K562 (cell line): ENCODE measurements around the gene FMC1. TPM values are rescaled to one million over a fixed set of nuclear protein-coding genes. Genes with fewer than 3 reads are reported as not detected.
A peak's percentile ranks its signal among the peaks of the same experiment; 100 is the strongest.

Experiments
- ADNP ChIP-seq: fragments of 200-800 bp; sonication (Bioruptor generic); IDR thresholded peaks from 2 replicates; pipeline ENCODE4 v1.6.1; 2016; ENCODE audit warnings: missing genetic modification characterization, missing compliant biosample characterization
- CSDE1 ChIP-seq, 2 experiments: fragments of 450-650 bp; IDR thresholded peaks; 2 replicates each; pipeline ENCODE4 v1.6.1; 2016; ENCODE audit warnings: mild to moderate bottlenecking in 1 of 2
- DMBX1 ChIP-seq: fragments of 250-450 bp; sonication (Bioruptor Pico); IDR thresholded peaks from 2 replicates; pipeline ENCODE4 v1.8.0; 2022; ENCODE audit warnings: inconsistent platforms, mild to moderate bottlenecking, moderate library complexity, borderline replicate concordance
- EP300 ChIP-seq: IDR thresholded peaks from 2 replicates; pipeline ENCODE4 v1.6.1; 2012; ENCODE audit warnings: low read length, improper control_type of control experiment
- FOXO4 ChIP-seq: fragments of 450-650 bp; formaldehyde crosslinking; IDR thresholded peaks from 2 replicates; pipeline ENCODE4 v1.4.0; 2020; ENCODE audit warnings: mild to moderate bottlenecking, moderate library complexity
- HIVEP1 ChIP-seq: fragments of 250-450 bp; sonication (Bioruptor Pico); IDR thresholded peaks from 2 replicates; pipeline ENCODE4 v1.4.0; 2020; ENCODE audit warnings: mild to moderate bottlenecking
- PHTF2 ChIP-seq: fragments of 250-450 bp; sonication (Bioruptor Pico); IDR thresholded peaks from 2 replicates; pipeline ENCODE4 v1.5.0; 2021; ENCODE audit warnings: mild to moderate bottlenecking
- RERE ChIP-seq: sonication (generic); formaldehyde crosslinking; IDR thresholded peaks from 2 replicates; pipeline ENCODE4 v1.8.0; 2023; ENCODE audit warnings: missing genetic modification reagents, mild to moderate bottlenecking, borderline replicate concordance
- SP1 ChIP-seq: sonication (generic); formaldehyde crosslinking; IDR thresholded peaks from 2 replicates; pipeline ENCODE4 v1.8.1; 2022; ENCODE audit warnings: mild to moderate bottlenecking, missing genetic modification reagents
- TEAD2 ChIP-seq: fragments of 450-650 bp; IDR thresholded peaks from 2 replicates; pipeline ENCODE4 v1.6.1; 2016; ENCODE audit warnings: missing genetic modification characterization, control low read depth, missing compliant biosample characterization
- XRCC4 ChIP-seq: IDR thresholded peaks from one replicate; pipeline ENCODE4 v1.6.1; 2011; ENCODE audit not compliant: insufficient read depth, insufficient read length; ENCODE audit errors: extremely low read depth
- ZNF140 ChIP-seq: fragments of 250-450 bp; sonication (Bioruptor Pico); IDR thresholded peaks from 2 replicates; pipeline ENCODE4 v1.8.0; 2021; ENCODE audit warnings: moderate library complexity, mild to moderate bottlenecking, inconsistent platforms
- ZNF3 ChIP-seq: fragments of 250-450 bp; sonication (Bioruptor Pico); IDR thresholded peaks from 2 replicates; pipeline ENCODE4 v1.5.0; 2021; ENCODE audit warnings: mild to moderate bottlenecking, moderate library complexity
- ZNF639 ChIP-seq, 2 experiments: fragments of 200-800 bp in 1 of 2; sonication (Bioruptor generic) in 1 of 2; sonication (generic) in 1 of 2; formaldehyde crosslinking in 1 of 2; IDR thresholded peaks in 1 of 2; conservative IDR thresholded peaks in 1 of 2; 2 replicates each; pipeline versions ENCODE4 v1.5.0 to v1.6.1; 2016 to 2020; ENCODE audit warnings: missing compliant biosample characterization in 1 of 2, missing genetic modification characterization in 1 of 2, missing genetic modification reagents in 1 of 2
- polyA plus RNA-seq, 8 experiments: library from polyadenylated mRNA; depleted of rRNA in 4 of 8; stranded (reverse) in 5 of 8; unstranded in 3 of 8; fragments of >200 nt; fragmentation: Nextera tagmentation in 2 of 8; fragmentation: Illumina TruSeq in 1 of 8; extraction: Ambion mirVana in 2 of 8; extraction: Trizol in 1 of 8; gene quantifications; 2 replicates each; pipeline versions ENCODE4 v1.2.1 to v1.2.3, GENCODE V29; 2011 to 2014; ENCODE audit warnings: inconsistent platforms in 1 of 8, missing spikeins in 1 of 8
- total RNA-seq, 7 experiments: library from RNA; depleted of rRNA in 6 of 7; stranded (reverse); fragments of >200 nt in 6 of 7; fragmentation: Illumina TruSeq in 2 of 7; extraction: Trizol in 2 of 7; gene quantifications; 2 replicates each; pipeline versions ENCODE4 v1.2.1 to v1.2.3, GENCODE V29; 2011 to 2021; ENCODE audit warnings: low replicate concordance in 1 of 7
- TF ChIP-seq, protein P1 (sequence below): sonication (generic); formaldehyde crosslinking; IDR thresholded peaks from 2 replicates; pipeline ENCODE4 v1.8.0; 2022; ENCODE audit warnings: mild to moderate bottlenecking, low read depth, missing genetic modification reagents
- TF ChIP-seq, protein P2 (sequence below): fragments of 450-650 bp; formaldehyde crosslinking; IDR thresholded peaks from 2 replicates; pipeline ENCODE4 v1.4.0; 2022; ENCODE audit warnings: missing genetic modification characterization

Gene FMC1
- total and polyA plus RNA-seq, 9 of the 15 experiments (the other 6 are each of a cell fraction or from before 2014, with no cell fraction given): 14.0 to 116 (median 29.0) TPM

- TF ChIP-seq FOXO4: no peak
- TF ChIP-seq SP1 (CRISPR knock-in tag): peak; percentile 99
- TF ChIP-seq DMBX1 (CRISPR knock-in tag): no peak
- TF ChIP-seq PHTF2 (CRISPR knock-in tag): peak; percentile 73; the same call in 1 of the 2 replicates
- peak in 1 of 2 experiments; percentile 75; a peak in 1 of 4 replicates for TF ChIP-seq ZNF639 (CRISPR knock-in tag; conservative IDR thresholded peaks at IDR 0.05 in 1 of 2, IDR thresholded peaks at IDR 0.05 in 1 of 2)
- peak; percentile 68 for TF ChIP-seq EP300
- TF ChIP-seq RERE: no peak
- no peak for TF ChIP-seq XRCC4
- TF ChIP-seq ZNF3 (CRISPR knock-in tag): no peak
- TF ChIP-seq, protein P1, sequence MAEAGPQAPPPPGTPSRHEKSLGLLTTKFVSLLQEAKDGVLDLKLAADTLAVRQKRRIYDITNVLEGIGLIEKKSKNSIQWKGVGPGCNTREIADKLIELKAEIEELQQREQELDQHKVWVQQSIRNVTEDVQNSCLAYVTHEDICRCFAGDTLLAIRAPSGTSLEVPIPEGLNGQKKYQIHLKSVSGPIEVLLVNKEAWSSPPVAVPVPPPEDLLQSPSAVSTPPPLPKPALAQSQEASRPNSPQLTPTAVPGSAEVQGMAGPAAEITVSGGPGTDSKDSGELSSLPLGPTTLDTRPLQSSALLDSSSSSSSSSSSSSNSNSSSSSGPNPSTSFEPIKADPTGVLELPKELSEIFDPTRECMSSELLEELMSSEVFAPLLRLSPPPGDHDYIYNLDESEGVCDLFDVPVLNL (CRISPR knock-in tag): peak; percentile 90
- TF ChIP-seq CSDE1 (IDR thresholded peaks at IDR 0.05): peak in 1 of 2 experiments; percentile 80; a peak in 2 of 4 replicates
- no peak for TF ChIP-seq ADNP (tag)
- TF ChIP-seq, protein P2, sequence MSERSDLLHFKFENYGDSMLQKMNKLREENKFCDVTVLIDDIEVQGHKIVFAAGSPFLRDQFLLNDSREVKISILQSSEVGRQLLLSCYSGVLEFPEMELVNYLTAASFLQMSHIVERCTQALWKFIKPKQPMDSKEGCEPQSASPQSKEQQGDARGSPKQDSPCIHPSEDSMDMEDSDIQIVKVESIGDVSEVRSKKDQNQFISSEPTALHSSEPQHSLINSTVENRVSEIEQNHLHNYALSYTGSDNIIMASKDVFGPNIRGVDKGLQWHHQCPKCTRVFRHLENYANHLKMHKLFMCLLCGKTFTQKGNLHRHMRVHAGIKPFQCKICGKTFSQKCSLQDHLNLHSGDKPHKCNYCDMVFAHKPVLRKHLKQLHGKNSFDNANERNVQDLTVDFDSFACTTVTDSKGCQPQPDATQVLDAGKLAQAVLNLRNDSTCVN (CRISPR knock-in tag): peak; percentile 82; the same call in 1 of the 2 replicates
- TF ChIP-seq TEAD2 (tag): no peak
- TF ChIP-seq HIVEP1: no peak
- TF ChIP-seq ZNF140 (CRISPR knock-in tag): no peak
Measured at GRCh38 chr7:139359366-139360209, 18.5 kb downstream of the FMC1 start, which contains the start of gene LUC7L2 (continued).
